ENCODE results near the gene GNB1.

GNB1 gene

DNA sequence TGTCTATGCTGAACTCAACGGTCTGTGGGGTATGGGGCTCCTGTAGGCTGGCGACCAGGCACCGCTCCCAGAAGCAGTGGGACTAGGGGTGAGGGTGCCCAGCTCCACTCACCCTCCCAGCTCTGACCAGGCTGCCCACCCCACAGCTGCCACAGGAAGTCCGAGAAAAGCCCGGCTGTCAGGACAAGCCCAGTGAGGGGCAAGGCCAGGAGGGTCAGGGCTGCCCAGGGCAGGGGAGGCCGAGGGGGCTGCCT, 31.7 kb upstream of the GNB1 start:
- DNase-seq = no peak

DNA sequence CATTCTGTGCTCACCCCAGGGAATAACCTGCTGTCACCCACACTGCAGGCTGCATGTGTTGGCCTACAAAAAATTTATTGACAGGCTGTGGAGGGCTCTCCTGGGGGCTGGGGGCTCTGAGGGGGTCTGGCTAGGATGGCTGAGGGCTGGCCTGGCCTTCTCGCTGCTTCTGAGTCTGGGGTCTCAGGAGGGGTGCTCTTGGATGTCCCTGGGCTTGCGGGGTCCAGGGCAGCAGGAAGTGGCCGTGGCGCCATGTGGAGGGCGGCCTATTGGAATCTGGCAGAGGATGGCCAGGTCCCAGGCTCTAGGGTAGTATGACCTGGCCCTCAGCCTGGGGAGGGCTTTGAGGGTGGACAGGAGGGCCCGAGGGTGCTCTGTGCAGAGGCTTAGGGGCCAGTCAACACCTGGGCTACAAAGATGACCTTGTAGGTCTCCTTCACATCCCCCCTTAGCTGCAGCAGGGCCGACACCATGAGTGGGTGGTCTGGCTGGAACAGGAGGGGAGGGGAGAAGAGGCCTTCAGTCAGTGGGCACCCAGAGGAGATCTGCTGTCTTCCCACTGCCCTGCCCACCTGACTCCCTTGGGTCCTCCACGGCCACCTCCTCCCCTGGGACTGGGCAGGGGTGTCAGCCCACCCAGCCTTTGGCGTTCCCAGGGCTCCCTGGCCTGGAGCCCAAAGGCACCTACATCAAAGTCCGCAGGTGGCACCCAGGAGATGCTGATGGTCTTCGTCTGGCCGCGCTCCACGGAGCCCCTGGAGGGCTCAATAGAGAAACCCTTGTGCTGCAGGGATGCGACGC, 31.2 kb upstream of the GNB1 start:
- no peak for DNase-seq

DNA sequence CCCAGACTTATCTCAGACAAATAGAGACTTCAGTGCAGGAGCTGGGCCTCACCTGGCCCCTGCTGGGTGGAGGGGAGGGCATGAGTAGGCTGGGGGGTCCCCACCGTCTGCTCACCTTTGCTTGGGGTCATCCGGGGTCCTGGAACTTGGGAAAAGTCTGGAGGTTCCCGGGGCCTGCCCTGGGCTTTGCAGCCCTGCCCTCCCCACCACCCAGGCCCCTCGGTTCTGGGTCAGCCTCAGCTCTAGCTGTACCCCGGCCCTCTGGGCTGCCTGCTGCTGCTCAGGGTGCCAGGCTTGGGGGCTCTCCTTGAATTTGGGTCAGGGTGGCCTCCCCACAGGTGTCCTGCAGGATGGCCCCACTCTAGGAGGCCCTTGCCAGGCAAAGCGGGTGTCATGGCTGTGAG, 30.6 kb upstream of the GNB1 start:
- DNase-seq = no peak

DNA sequence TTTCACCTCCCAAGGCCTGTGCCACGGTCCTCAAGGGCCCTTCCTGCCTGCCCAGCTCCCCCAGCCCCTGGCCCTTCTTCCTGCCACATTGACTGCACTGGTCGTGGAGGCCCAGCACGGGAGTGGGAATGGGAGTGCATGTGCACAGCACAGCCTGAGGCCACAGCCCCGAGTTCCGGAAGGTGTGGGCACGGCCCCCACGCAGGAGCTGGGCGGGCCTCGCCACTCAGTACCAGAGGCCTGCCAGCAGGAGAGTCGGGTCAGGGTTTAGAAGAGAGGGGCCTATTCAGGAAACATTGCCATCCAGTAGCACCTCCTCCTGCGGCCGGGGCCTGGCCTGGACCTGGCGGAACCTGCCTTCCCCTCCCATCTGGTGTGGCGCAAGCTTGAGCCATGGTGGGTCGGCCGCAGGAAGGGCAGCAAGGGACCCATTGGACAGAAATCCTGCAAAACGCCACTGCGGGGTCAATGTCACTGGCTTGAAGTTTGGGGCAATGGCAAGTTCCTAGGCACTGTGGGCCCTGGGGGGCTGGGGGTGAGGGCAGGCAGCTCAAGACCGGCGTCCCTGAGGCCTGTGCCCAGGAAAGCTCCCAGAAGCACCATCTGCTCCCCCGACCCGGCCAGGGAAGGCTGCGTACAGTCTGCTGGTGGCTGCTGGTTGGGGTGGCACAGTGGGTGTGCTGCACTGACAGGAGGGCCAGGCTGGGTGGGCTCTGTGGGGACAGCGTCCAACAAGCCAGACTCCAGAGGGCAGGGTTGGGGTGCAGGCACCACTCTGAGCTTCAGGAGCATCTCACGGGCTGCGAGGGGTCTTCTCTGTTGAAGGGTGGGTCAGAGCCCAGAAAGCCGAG, 29.9 kb upstream of the GNB1 start:
- no peak for DNase-seq

DNA sequence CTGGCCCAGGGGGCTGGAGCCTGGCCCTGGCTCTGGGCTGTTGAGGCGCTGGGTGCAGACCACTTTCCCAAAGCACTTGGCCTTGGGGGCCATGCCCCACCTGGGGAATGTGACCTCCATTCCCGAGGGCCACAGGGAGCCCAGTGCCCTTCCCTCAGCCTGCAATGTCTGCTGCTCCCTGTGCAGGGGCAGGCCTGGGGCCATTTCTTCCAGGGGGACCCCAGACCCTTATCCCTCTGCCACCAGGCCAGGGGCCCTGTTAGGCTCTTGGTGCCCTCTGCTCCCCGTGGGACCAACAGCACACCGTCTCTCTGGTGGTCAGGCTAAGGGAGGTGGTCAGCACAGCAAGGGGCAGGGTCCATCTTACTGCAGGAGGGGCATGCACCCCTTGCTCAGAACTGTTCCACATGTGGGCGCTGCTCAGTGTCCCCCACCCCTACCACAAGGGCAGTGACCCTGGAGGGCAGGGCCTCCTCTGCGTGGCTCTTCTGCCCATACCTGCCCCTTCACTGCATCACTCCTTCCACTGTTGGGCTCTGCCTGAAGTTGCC, 29.2 kb upstream of the GNB1 start:
- no peak for DNase-seq

DNA sequence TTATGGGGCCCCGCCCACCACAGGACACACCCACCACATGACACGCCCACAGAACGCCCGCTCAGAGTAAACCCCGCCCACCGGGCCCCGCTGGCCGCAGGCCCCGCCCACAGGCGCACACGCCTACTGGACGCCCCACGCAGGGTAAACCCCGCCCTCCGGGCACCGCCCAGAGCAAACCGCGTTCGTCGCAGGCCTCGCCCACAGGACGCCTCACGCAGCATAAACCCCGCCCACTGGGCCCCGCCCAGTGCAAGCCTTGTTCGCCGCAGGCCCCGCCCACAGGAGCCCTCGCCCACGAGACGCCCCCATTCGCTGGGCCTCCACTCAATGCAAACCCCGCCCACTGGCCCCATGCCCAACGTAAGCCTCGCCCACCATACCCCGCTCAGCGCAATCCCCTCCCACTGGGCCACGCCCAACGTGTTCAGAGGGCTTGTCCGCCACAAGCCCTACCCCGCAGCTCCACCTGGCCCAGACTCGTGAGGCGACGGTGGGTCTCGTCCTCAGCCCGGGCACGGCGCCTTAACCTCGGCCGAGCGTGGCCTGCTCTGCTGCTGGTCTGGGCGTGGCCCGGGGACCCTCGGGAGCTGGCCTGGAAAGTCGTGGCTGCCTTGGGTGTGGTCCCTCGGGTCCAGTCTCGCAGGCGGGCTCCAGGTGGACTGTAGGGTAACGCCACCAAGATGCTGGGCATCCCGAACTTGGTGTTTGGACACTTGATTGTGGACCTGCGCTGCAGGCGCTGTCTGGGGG, 28.6 kb upstream of the GNB1 start:
- peak; percentile 97 for DNase-seq

DNA sequence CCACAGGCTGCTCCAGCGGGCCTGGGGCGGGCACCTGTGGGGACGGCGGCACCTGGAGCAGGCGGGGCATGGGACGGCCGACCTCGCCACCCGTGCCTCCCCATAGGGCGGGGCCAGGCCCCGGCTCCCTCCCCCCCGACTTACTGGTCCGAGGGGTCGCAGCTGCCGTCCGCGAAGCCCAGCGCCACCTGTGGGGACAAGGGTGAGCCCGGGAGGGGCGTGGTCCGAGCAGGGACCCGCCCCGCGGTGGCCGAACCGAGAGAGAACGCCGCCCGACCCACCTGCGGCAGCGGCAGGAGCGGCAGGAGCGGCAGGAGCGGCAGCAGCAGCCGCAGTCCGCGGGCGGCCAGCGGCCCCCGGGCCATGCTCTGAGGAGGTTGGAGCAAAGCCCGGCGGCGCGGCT, 28.0 kb upstream of the GNB1 start, which contains the start of gene TMEM52:
Gene TMEM52, minus strand, starts transcription at position 379 of the 403 bp plus-strand sequence. Its CDS starts 14 bp downstream, at position 365.
- no peak for DNase-seq

DNA sequence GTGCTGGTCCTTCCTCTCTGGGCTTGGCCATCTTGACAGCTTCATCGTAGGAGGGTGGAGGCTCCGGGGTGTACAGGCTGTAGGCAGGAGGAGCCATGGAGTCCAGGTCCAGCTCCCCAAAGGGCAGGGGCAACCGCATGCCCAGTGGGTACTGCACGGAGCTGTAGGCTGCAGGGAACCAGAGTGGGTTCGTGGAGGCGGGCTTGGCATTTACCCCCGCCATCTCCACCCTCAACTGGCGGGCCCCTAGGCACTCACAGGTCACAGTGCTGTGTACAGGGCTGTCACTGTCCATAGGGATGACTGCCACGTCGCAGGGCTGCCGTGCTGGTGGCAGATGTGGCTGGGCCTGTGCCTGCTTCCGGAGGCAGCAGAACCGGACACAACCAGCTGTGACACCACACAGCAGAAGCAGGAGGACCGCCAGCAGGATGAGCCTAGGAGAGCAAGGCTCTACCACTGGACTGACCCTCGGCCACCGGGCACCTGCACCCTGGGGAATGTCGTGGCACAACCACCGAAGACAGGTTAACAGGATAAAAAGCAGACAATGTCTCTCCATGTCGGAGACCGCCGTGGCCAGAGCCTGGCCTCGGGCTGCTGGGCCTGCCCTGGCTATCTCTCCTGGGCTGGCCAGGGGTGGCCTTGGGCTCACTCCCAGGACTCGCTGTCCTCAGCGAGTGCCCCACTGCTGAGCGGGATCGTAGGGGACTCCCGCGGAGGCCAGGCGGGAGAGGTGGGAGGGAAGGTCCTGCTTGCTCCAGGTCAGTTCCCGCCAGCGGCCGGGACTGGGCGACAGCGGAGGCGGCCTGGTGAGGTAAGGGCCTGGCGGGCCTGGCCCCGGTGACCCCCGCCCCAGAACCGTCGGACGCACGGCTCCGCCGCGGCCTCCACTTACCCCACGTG, 27.4 kb upstream of the GNB1 start:
- DNase-seq = no peak

DNA sequence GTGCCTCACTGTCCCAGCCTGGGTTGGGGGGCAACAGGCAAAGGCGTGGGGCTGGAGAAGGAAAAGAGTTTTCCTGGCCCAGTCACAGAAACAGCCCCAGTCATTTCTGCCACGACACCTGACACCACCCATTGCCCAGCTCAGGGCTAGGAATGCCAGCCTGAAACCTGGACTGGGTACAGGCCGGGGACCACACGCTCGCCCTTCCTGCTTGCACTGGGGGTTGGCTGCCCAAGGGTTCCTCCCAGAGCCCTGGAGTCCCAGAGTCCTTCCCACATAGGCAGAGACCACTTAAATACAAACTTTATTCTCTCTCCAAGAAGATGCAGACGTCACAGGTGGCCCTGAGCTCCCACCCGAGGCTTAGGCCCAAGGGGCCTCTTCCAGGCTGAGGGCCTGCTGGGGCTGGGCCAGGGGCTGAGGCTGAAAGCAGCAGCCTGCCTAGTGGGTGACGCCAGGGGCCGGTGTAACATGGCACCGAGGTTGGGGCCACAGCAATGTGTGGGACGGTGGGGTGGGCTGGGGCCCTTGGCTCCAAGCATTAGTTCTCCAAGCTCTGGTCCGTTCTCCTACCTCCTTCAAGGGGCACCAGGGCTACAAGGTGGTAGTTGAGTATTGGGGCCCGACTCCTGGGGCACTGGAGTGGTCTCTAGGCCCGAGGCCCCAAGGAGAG, 26.6 kb upstream of the GNB1 start:
- DNase-seq = no peak

DNA sequence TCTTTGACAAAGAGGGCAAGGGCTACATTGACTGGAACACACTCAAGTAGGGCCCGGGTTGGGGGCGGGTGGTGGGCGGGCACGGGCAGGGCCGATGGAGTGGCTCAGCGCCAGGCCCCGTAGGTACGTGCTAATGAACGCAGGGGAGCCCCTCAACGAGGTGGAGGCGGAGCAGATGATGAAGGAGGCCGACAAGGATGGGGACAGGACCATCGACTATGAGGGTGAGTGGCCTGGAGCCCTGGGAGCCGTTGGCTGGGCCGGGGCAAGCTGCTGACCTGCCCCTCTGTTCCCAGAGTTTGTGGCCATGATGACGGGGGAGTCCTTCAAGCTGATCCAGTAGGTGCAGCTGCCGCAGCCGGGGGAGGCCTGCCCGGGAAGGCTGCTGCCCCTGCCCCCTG, 26.0 kb upstream of the GNB1 start:
- no peak for DNase-seq

DNA sequence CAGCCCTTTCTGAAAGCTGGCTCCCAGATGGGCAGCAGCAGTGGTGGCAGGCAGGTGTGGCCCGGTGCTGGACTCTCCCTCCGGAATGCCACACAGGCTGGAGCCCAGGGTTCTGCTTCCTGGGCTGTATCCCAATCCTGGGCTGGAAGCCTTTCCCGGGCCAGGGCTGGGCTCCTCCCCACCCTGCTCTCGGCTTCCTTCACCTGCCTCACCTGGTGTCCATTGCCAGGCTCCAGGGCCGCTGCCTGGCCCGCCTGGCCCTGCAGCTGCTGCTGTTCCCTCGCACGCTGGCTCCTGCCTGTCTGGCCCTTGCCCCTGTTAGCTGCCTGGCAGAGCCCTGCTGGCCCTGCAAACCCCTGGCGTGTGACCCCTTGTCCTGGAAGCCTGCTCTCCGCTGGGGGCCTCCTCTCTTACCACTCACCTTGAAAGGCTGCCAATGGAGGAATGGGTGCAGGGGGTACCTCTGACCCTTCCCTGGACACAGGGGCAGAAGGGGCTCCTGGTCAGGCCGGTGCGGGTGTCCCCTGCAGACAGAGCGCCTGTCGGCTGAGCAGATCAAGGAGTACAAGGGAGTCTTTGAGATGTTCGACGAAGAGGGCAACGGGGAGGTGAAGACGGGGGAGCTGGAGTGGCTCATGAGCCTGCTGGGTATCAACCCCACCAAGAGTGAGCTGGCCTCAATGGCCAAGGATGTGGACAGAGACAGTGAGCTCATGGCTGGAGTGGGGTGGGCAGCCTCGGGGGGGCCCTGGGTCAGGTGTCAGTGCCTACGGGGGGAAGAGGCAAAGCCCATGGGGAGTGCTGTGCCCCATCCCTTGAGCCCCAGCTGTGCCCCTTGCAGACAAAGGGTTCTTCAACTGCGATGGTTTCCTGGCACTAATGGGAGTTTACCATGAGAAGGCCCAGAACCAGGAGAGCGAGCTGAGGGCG, 25.3 kb upstream of the GNB1 start:
- no peak for DNase-seq

DNA sequence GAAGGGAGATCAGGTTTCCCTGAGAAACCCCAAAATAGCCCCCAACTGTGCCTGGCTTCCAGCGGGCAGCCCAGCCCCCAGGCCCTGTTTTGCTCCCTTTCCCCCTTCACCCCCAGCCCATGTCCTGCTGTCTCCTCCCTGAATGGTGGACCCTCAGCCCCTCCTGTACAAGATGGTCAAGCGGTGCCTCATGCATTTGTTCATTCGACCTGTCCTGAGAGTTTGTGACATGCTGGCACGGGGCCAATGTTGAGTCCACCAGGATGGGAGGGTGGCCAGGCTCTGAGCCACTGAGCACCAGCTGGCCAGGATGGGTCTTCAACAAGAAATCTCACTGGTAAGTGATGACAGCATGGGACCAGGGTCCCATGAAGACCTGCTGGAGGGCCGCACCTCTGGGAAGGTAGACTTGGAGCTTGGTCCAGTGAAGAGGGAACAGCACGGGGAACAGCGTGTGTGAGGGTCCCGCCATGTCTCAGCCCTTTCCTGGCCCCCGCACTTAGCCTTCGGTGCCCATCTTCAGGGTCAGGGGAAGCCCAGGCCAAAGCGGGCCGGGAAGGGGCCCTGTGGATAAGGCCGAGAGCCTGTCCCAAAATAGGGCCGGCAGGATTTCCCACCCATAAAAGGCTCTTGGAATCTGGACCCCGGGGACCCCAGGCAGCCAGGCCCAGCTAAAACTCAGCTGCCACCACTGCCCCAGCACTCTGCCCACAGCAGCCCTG, 24.2 kb upstream of the GNB1 start, which contains the start of gene CALML6:
Gene CALML6, plus strand, starts transcription at position 290 of the 722 bp plus-strand sequence. Its CDS starts 21 bp downstream, at position 311.
- DNase-seq = no peak

DNA sequence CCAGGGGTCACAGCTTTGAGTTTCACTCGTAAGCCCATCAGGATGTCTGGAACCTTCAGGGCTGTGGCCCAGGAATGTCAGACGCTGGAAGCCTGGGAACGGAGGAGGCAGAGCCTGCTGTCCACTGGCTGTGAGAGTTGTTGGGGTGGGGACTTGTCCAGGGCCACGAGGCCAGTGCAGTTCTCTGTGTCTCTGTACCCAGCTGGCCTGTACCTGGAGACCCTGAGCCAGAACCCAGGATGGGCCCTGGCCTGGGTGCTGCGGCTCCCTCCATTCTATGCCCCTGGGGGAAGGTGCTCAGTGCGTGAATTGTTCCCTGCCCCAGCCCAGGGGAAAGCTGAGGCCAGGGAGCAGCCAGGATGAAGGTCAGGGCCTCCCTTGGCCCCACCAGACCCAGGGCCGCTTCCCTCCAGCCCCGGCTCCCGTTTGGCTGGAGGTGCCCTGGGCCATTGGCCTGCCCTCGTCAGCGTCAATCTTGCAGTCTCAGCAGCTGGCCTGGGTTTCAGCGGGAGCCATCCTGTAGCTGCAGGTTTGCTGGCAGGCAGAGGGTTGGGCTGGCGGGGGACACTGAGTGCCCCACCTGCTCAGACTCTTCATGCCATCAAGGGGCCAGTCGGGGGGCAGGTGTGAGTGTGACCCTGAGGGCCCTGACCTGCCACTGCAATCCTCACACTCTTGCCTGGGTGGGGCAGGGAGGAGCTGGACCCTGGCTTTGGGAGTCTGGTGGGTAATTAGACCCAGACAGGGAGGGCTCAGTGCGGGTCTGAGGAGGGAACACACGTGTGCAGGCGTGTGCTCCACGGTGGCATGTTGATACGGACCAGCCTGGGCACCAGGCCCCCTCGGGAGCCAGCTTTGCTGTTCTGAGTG, 23.4 kb upstream of the GNB1 start:
- DNase-seq = no peak

DNA sequence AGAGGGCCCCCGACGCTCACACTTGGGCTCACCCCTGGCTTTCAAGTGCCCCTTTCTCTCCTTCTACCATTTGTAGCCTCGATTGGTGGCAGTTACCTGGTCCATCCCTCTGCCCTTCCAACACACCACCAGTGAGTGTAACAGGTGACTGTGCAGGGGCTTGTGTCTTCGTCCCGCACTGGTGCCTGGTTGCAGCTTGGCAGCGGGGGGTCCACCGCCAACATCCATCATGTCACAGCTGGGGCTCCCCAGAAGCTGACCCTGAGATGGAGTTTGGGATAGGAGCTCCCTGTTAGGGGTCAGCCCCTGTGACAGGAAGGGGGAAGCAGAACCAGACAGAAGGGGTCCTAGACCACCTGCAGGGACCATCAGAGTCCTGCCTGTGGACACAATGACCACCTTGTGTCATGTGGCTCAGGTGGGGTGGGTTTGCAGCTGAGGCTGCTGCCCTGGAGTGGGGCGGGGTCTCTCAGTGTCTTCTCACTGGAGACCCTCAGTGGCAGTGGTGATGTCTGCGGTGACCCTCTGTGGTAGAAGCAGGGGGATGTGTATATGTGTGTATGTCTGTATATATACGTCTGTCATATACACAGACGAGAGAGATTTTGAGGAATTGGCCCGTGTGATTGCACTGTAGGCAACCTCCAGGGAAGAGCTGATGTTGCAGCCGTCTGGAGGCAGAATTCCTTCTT, 20.6 kb upstream of the GNB1 start:
- no peak for DNase-seq

DNA sequence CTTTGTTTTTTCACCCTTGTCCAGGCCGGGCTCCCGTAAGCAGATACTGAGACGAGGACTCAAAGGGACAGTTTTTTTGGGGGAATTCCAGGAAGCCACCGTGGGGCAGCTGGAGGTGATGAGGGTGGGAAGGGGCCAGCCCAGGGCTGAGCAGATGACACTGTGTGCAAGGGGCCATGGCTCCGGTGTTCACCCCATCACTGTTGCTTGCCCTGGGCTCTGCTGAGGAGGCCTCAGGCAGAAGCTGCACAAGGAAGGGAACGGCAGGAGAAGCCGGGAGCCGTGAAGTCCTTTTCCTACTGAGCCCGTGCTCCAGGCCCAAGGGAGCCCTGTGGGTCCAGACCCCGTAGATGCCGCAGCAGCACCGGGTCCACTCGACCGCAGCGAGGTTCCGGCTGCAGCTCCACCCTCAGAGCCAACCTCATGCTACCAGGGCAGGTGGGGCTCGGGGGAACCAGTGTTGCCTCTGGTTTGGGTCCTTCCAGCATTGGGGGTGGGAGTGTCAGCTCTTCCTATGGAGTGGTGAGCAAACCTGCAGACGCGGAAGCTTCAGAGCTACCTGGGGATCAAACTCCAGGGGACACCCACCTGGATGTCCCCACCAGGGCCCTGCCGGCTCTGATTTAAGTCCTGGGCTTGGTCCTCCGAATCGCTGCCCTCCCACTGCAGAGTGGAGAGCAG, 19.9 kb upstream of the GNB1 start:
- DNase-seq = no peak

DNA sequence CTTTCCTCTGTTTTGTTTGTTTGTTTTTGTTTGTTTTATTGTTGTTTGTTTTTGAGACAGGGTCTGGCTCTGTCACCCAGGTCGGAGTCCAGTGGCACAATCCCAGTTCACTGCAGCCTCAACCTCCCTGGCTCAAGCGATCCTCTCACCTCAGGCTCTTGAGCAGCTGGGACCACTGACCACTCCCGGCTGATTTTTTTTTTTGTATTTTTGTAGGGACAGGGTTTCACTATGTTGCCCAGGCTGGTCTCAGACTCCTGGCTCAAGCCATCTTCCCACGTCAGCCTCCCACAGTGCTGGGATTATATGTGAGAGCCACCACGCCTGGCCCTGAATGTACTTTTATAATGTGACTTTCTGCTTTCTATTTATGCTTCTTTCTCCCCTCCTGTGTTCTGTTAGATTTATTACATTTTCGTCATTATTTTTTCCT, 19.2 kb upstream of the GNB1 start:
- no peak for DNase-seq

DNA sequence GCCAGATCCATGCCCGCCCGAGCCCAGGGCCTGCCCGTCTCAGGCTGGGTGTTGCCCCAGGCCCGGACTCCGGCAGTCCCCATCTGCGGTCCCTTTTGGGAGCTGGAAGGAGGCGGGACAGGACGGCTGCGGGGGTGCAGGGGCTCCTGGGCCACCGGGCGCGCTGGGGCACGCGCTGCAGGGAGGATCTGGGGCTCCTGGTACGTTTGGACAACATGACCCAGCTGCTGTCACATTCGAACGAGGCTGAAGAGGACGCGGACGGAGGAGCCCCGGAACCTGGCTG, 17.6 kb upstream of the GNB1 start:
- DNase-seq = peak; percentile 24

All from stimulated activated CD4-positive, alpha-beta T cell treated with anti-CD3 and anti-CD28 coated beads, Interleukin-12 subunit alpha, Interleukin-12 subunit beta, amount 100 ng/mL, for 4 hours (primary cell).